Measurements from ENCODE around the gene PRSS56. TPM values are rescaled to one million over a fixed set of nuclear protein-coding genes. Genes with fewer than 3 reads are reported as not detected.

PRSS56 gene
- total and polyA plus RNA-seq, 2 of the 8 experiments (the other 6 are each of a cell fraction or from before 2014, with no cell fraction given): 0.03 TPM; not detected in 1

GRCh38 chr2:232501331-232501771 is 18.8 kb upstream of the PRSS56 start (continued):
- TF ChIP-seq KDM1A (IDR thresholded peaks at IDR 0.05; ENCODE audit: borderline replicate concordance, low read length): no peak
- TF ChIP-seq CREB1 (IDR thresholded peaks at IDR 0.05): no peak
- no peak for TF ChIP-seq CTCF (IDR thresholded peaks at IDR 0.05; ENCODE audit: control extremely low read depth in 1 of 3, insufficient read depth in 1 of 3, low read depth in 1 of 3, low read length in 3 of 3)
- TF ChIP-seq CBX8 (IDR thresholded peaks at IDR 0.05; ENCODE audit: borderline replicate concordance, low read depth, low read length): no peak
- no peak for TF ChIP-seq SIRT6 (IDR thresholded peaks at IDR 0.05; ENCODE audit: low read length)
- TF ChIP-seq TEAD4 (IDR thresholded peaks at IDR 0.05; ENCODE audit: low read depth, low read length): no peak
- TF ChIP-seq EGR1 (IDR thresholded peaks at IDR 0.05; ENCODE audit: borderline replicate concordance, low read depth, low read length): no peak
- TF ChIP-seq HDAC6 (IDR thresholded peaks at IDR 0.05; ENCODE audit: low read depth, low read length): no peak

Data from H1 (cell line).